K562 (cell line): Measurements from ENCODE around the gene SUFU. TPM values are rescaled to one million over a fixed set of nuclear protein-coding genes. Genes with fewer than 3 reads are reported as not detected.
A peak's percentile ranks its signal among the peaks of the same experiment; 100 is the strongest.

Experiments
- ATAC-seq: fragments of 200-7000 bp; cut with Tn5 transposase; 3 replicates; pipeline ENCODE4 v1.9.1; 2020; ENCODE audit warnings: moderate library complexity
- BruUV-seq: library from RNA; stranded (reverse); fragments of 400-500 nt; replicated peaks from 2 replicates; lab custom pipeline; 2021; lab: Mats Ljungman, UMichigan
- CTCF ChIA-PET: fragments of 300-600 bp; formaldehyde crosslinking; extraction: SDS; loops from one replicate; lab custom pipeline; 2021; ENCODE audit warnings: low intra/inter-chr PET ratio; lab: Yijun Ruan, JAX
- POLR2A ChIA-PET: fragments of 300-600, 350-650 bp; sonication (Branson Sonifier 250); formaldehyde crosslinking; extraction: SDS; loops from one replicate; lab custom pipeline; 2021; ENCODE audit warnings: antibody characterized with exemption, inconsistent platforms; lab: Yijun Ruan, JAX
- DNase-seq, 4 experiments: peaks; one replicate each; pipeline versions ENCODE4 v3.0.0 to v3.0.0-alpha.2; 2011 to 2018; ENCODE audit warnings: low spot score in 3 of 4, mixed read lengths in 3 of 4; ENCODE audit errors: extremely low read depth in 1 of 4
- FAIRE-seq: peaks from 2 replicates; lab custom pipeline; 2011; peaks lifted over from hg19 to GRCh38; lab: Jason Lieb, UNC
- H2AFZ ChIP-seq: 2 replicates; pipeline ENCODE4 v1.6.0; 2011; ENCODE audit warnings: low read depth, low read length, control low read depth, inconsistent platforms
- H3K27ac ChIP-seq: fragments of 200-600 bp; 3 replicates; pipeline ENCODE4 v1.8.0; 2011; ENCODE audit warnings: low read depth, mild to moderate bottlenecking, control low read depth, inconsistent platforms, low read length, moderate library complexity, mixed read lengths; ENCODE audit errors: extremely low read depth
- H3K27me3 ChIP-seq, 2 experiments: fragments of 300-600 bp in 1 of 2; 2 replicates in 1 of 2; 3 replicates in 1 of 2; pipeline versions ENCODE4 v1.6.0 to v1.8.0; 2011; ENCODE audit warnings: inconsistent platforms in 2 of 2, low read length in 2 of 2, mild to moderate bottlenecking in 1 of 2, mixed read lengths in 1 of 2, moderate library complexity in 1 of 2; ENCODE audit not compliant: control insufficient read depth in 2 of 2, insufficient read depth in 2 of 2
- H3K36me3 ChIP-seq: fragments of 300-600 bp; 3 replicates; pipeline ENCODE4 v1.8.0; 2011; ENCODE audit warnings: mild to moderate bottlenecking, low read length, inconsistent platforms; ENCODE audit not compliant: control insufficient read depth, insufficient read depth
- H3K4me1 ChIP-seq, 2 experiments: fragments of 200-600 bp in 1 of 2; replicated peaks in 1 of 2; 2 replicates in 1 of 2; 3 replicates in 1 of 2; pipeline versions ENCODE4 v1.5.1 to v1.8.0; 2011; ENCODE audit warnings: inconsistent platforms in 2 of 2, low read length in 2 of 2, mild to moderate bottlenecking in 1 of 2, mixed read lengths in 1 of 2, moderate library complexity in 1 of 2; ENCODE audit not compliant: control insufficient read depth in 2 of 2, insufficient read depth in 2 of 2
- H3K4me2 ChIP-seq: 2 replicates; pipeline ENCODE4 v1.6.1; 2011; ENCODE audit warnings: low read length, control low read depth, inconsistent platforms, mixed read lengths; ENCODE audit not compliant: insufficient read depth
- H3K4me3 ChIP-seq: fragments of 200-600 bp; sonication (generic), shearing (Covaris generic); 2 replicates; pipeline ENCODE4 v1.5.1; 2016; ENCODE audit warnings: control low read depth, inconsistent platforms
- H3K79me2 ChIP-seq: fragments of 200-600 bp; 3 replicates; pipeline ENCODE4 v1.8.0; 2011; ENCODE audit warnings: low read length, inconsistent platforms; ENCODE audit not compliant: control insufficient read depth, insufficient read depth
- H3K9ac ChIP-seq, 2 experiments: 2 replicates each; pipeline versions ENCODE4 v1.6.0 to v1.6.1; 2011; ENCODE audit warnings: low read depth in 2 of 2, low read length in 2 of 2, control low read depth in 1 of 2, inconsistent platforms in 1 of 2, mild to moderate bottlenecking in 1 of 2, mixed read lengths in 1 of 2; ENCODE audit not compliant: insufficient read depth in 1 of 2
- H3K9me1 ChIP-seq: one replicate; pipeline ENCODE4 v1.6.0; 2011; ENCODE audit warnings: inconsistent platforms, mild to moderate bottlenecking, low read length, moderate library complexity; ENCODE audit not compliant: control insufficient read depth, insufficient read depth
- H3K9me3 ChIP-seq: replicated peaks from 2 replicates; pipeline ENCODE4 v1.5.1; 2011; ENCODE audit warnings: low read depth, low read length, inconsistent platforms; ENCODE audit not compliant: control insufficient read depth, insufficient read depth
- H4K20me1 ChIP-seq: replicated peaks from 2 replicates; pipeline ENCODE4 v1.6.1; 2011; ENCODE audit warnings: low read length, inconsistent platforms, mixed read lengths; ENCODE audit not compliant: control insufficient read depth, insufficient read depth
- CBX3 ChIP-seq, 2 experiments: IDR thresholded peaks; 1 replicate in 1 of 2; 2 replicates in 1 of 2; pipeline ENCODE4 v1.6.1; 2012; ENCODE audit warnings: inconsistent platforms in 2 of 2, low read length in 2 of 2, borderline replicate concordance in 1 of 2, control low read depth in 1 of 2
- ESRRB ChIP-seq: fragments of 250-450 bp; sonication (Bioruptor Pico); IDR thresholded peaks from 2 replicates; pipeline ENCODE4 v1.5.0; 2020; ENCODE audit warnings: mild to moderate bottlenecking, moderate library complexity, borderline replicate concordance
- IRF2 ChIP-seq: sonication (generic); formaldehyde crosslinking; IDR thresholded peaks from 2 replicates; pipeline ENCODE4 v1.8.1; 2022; ENCODE audit warnings: mild to moderate bottlenecking, missing genetic modification reagents
- KLF1 ChIP-seq: fragments of 450-650 bp; IDR thresholded peaks from 2 replicates; pipeline ENCODE4 v1.6.1; 2016; ENCODE audit warnings: missing genetic modification characterization, missing compliant biosample characterization
- MAFK ChIP-seq: IDR thresholded peaks from 2 replicates; pipeline ENCODE4 v1.6.1; 2011; ENCODE audit warnings: low read length, improper control_type of control experiment
- MEF2D ChIP-seq: conservative IDR thresholded peaks from 2 replicates; pipeline ENCODE4 v1.6.1; 2016; ENCODE audit warnings: low read depth, missing genetic modification characterization, missing compliant biosample characterization
- NR0B1 ChIP-seq: fragments of 450-650 bp; IDR thresholded peaks from one replicate; pipeline ENCODE4 v1.6.1; 2018; ENCODE audit warnings: mild to moderate bottlenecking, moderate library complexity; ENCODE audit not compliant: partially characterized antibody
- NR3C1 ChIP-seq: sonication (generic); formaldehyde crosslinking; IDR thresholded peaks from 2 replicates; pipeline ENCODE4 v1.8.1; 2022; ENCODE audit warnings: missing genetic modification reagents
- POLR2G ChIP-seq: fragments of 200-400 bp; formaldehyde crosslinking; IDR thresholded peaks from 2 replicates; pipeline ENCODE4 v1.6.1; 2017; ENCODE audit warnings: low read depth, mild to moderate bottlenecking, antibody characterized with exemption, low read length, moderate library complexity
- SETDB1 ChIP-seq: IDR thresholded peaks from one replicate; pipeline ENCODE4 v1.6.1; 2012; ENCODE audit warnings: low read length, control low read depth, inconsistent platforms
- SP1 ChIP-seq: sonication (generic); formaldehyde crosslinking; IDR thresholded peaks from 2 replicates; pipeline ENCODE4 v1.8.1; 2022; ENCODE audit warnings: mild to moderate bottlenecking, missing genetic modification reagents
- TEAD4 ChIP-seq, 2 experiments: sonication (generic) in 1 of 2; formaldehyde crosslinking in 1 of 2; IDR thresholded peaks; 2 replicates each; pipeline versions ENCODE4 v1.6.1 to v1.8.0; 2012 to 2022; ENCODE audit warnings: borderline replicate concordance in 1 of 2, inconsistent platforms in 1 of 2, low read length in 1 of 2, mild to moderate bottlenecking in 1 of 2, missing genetic modification reagents in 1 of 2
- TRIM28 ChIP-seq: fragments of 450-650 bp; IDR thresholded peaks from 2 replicates; pipeline ENCODE4 v1.6.1; 2017
- ZFP1 ChIP-seq: fragments of 450-650 bp; formaldehyde crosslinking; IDR thresholded peaks from 2 replicates; pipeline ENCODE4 v1.4.0; 2020; ENCODE audit warnings: mild to moderate bottlenecking, mixed read lengths
- ZNF699 ChIP-seq: fragments of 250-450 bp; sonication (Bioruptor Pico); IDR thresholded peaks from 2 replicates; pipeline ENCODE4 v1.8.0; 2021; ENCODE audit warnings: mild to moderate bottlenecking, moderate library complexity; ENCODE audit not compliant: insufficient replicate concordance
- WGBS: fragments of 100-300 bp; shearing (Covaris generic); methylation state at CpG from one replicate; pipeline ENCODE4 v1.1.6; 2016; ENCODE audit warnings: low coverage, mixed read lengths; ENCODE audit not compliant: insufficient coverage; ENCODE audit errors: missing lambda C conversion rate; 5-methylcytosine and 5-hydroxymethylcytosine counted together
- in situ Hi-C: fragments of 300-500 bp; cut with MboI; formaldehyde crosslinking; loops from 4 replicates; pipeline ENCODE4 v1.15.0; 2018; ENCODE audit warnings: inconsistent platforms, mixed read lengths
- intact Hi-C: fragments of 100-400 bp; cut with micrococcal nuclease; formaldehyde crosslinking; loops from 2 replicates; pipeline ENCODE4 v1.14.2; 2022
- polyA plus RNA-seq, 8 experiments: library from polyadenylated mRNA; depleted of rRNA in 4 of 8; stranded (reverse) in 5 of 8; unstranded in 3 of 8; fragments of >200 nt; fragmentation: Nextera tagmentation in 2 of 8; fragmentation: Illumina TruSeq in 1 of 8; extraction: Ambion mirVana in 2 of 8; extraction: Trizol in 1 of 8; gene quantifications; 2 replicates each; pipeline versions ENCODE4 v1.2.1 to v1.2.3, GENCODE V29; 2011 to 2014; ENCODE audit warnings: inconsistent platforms in 1 of 8, missing spikeins in 1 of 8
- total RNA-seq, 7 experiments: library from RNA; depleted of rRNA in 6 of 7; stranded (reverse); fragments of >200 nt in 6 of 7; fragmentation: Illumina TruSeq in 2 of 7; extraction: Trizol in 2 of 7; gene quantifications; 2 replicates each; pipeline versions ENCODE4 v1.2.1 to v1.2.3, GENCODE V29; 2011 to 2021; ENCODE audit warnings: low replicate concordance in 1 of 7

Gene SUFU
- total and polyA plus RNA-seq, 9 of the 15 experiments (the other 6 are each of a cell fraction or from before 2014, with no cell fraction given) = 0.59 to 6.3 (median 0.82) TPM

- H3K79me2 ChIP-seq = peaks cover 45% of the 10 kb centered on the region
Observed at GRCh38 chr10:102492344-102492939, 11.3 kb upstream of the SUFU start.

More at GRCh38 chr10:102492344-102492939, 11.3 kb upstream of the SUFU start:
- H3K4me1 ChIP-seq = no peaks in the 10 kb centered on the region; a peak in 1 of 5 replicates
- ATAC-seq (no peak), DNase-seq (no peak), FAIRE-seq (no peak)
- peaks cover 40% of the 10 kb centered on the region; the same call in 2 of the 3 replicates for H3K36me3 ChIP-seq
- BruUV-seq = no TSS peak
- ChIA-PET POLR2A (no interaction called here), CTCF (no interaction called here)
- no peaks in the 10 kb centered on the region for H3K9me1 ChIP-seq
- no peak overlapping the region for H3K27ac ChIP-seq
- H4K20me1 ChIP-seq = 0 out of 2 replicates have a peak, but pooled peaks cover 3% of the 10 kb centered on the region
- TF ChIP-seq ZFP1 (no peak), IRF2 (CRISPR knock-in tag) (no peak), TRIM28 (no peak), TEAD4 (IDR thresholded peaks at IDR 0.05; ENCODE audit: low read length) (no peak), TEAD4 (CRISPR knock-in tag; IDR thresholded peaks at IDR 0.05; ENCODE audit: borderline replicate concordance) (no peak), SETDB1 (no peak), POLR2G (no peak), MEF2D (no peak), KLF1 (tag) (no peak), ZNF699 (CRISPR knock-in tag) (no peak), CBX3 (IDR thresholded peaks at IDR 0.05; ENCODE audit: borderline replicate concordance in 1 of 2, low read length in 2 of 2) (no peak), MAFK (no peak), ESRRB (no peak), SP1 (CRISPR knock-in tag) (no peak), NR0B1 (no peak), NR3C1 (CRISPR knock-in tag) (no peak)
- H3K9me3 ChIP-seq = no peaks in the 10 kb centered on the region
- H3K4me2 ChIP-seq = no peak overlapping the region
- intact Hi-C loops (no loop called here), in situ Hi-C loops (no loop called here)
- no peak overlapping the region for H2AFZ ChIP-seq
- no peak overlapping the region for H3K4me3 ChIP-seq
- peak overlapping the region in 1 of 2 experiments; percentile 35; a peak in 1 of 4 replicates for H3K9ac ChIP-seq
- H3K27me3 ChIP-seq = no peaks in the 10 kb centered on the region
- WGBS = 88% methylated on average over 5 of the region's 7 CpGs
